ENCODE measurements around the gene NCKAP5.

DNA sequence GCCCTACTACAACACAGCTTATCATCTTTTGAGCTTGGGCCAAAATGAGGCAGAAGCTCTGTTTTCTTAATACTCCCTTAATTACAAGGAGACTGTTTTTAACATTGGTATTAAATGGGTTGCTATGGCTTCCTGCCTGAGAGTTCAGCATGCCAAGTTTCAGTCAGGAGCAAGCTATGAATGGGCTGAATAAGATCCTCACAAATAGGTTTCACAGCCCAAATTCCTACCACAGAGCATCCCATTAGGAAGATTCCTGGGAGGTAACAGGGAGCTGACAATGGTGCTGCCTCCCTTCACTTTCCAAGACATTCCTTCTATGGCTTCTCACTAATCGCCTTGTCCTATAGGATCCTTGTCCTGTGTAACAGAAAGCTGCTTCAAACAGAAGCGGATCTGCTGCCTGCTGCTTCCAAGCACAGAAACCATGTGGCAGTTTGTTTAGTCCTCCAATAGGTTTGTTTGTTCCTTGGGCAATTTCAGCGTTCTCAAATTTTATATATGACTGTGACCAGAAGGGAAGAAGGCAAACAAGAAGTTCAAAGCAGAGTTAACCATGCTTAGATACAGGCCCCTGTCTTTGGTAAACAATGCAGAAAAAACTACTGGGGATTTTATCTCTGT lies 70.9 kb downstream of the NCKAP5 start:
- TF ChIP-seq, protein P1, sequence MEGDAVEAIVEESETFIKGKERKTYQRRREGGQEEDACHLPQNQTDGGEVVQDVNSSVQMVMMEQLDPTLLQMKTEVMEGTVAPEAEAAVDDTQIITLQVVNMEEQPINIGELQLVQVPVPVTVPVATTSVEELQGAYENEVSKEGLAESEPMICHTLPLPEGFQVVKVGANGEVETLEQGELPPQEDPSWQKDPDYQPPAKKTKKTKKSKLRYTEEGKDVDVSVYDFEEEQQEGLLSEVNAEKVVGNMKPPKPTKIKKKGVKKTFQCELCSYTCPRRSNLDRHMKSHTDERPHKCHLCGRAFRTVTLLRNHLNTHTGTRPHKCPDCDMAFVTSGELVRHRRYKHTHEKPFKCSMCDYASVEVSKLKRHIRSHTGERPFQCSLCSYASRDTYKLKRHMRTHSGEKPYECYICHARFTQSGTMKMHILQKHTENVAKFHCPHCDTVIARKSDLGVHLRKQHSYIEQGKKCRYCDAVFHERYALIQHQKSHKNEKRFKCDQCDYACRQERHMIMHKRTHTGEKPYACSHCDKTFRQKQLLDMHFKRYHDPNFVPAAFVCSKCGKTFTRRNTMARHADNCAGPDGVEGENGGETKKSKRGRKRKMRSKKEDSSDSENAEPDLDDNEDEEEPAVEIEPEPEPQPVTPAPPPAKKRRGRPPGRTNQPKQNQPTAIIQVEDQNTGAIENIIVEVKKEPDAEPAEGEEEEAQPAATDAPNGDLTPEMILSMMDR (IDR thresholded peaks at IDR 0.05) = no peak
- TF ChIP-seq EP300 (IDR thresholded peaks at IDR 0.05) = no peak
- TF ChIP-seq POLR2A (IDR thresholded peaks at IDR 0.05) = no peak
- no peak for TF ChIP-seq POLR2AphosphoS5 (IDR thresholded peaks at IDR 0.05)

All from upper lobe of left lung (tissue), 4 donors.